Measurements from ENCODE around the gene KCNE5. TPM values are rescaled to one million over a fixed set of nuclear protein-coding genes. Genes with fewer than 3 reads are reported as not detected.

KCNE5 gene
- total RNA-seq, 1 experiment from 2014 or later: 0.82 TPM

DNA sequence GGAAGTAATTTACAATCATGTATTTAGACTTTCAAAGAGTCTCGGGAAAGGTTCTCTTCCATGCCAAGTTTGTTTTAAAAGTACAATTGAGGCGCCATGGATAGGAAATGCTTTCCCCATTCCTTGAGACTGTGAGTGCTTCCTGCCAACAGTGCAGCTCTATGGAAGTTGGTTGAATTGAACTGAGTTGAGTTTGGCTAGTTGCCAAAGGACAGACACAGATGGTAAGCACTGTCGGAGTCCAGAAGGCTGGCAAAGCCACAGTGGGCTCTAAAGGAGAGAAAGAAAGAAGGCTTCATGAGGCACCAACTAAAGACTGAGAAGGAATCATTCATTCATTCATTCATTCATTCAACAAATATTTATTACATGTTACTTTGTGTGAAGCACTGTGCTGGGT lies 4.3 kb upstream of the KCNE5 start:
- H3K4me2 ChIP-seq (ENCODE audit: low read depth, low read length, poor library complexity, severe bottlenecking): no peak overlapping the region
- no peak overlapping the region for H3K9ac ChIP-seq (ENCODE audit: low read length)
- H3K36me3 ChIP-seq (ENCODE audit: insufficient read depth, low read length): no peaks in the 10 kb centered on the region
- DNase-seq: no peak
- no peaks in the 10 kb centered on the region for H3K4me1 ChIP-seq (ENCODE audit: low read length)
- no peak overlapping the region for H2AFZ ChIP-seq (ENCODE audit: low read length)
- H4K20me1 ChIP-seq (ENCODE audit: insufficient read depth, low read depth, low read length): no peaks in the 10 kb centered on the region
- H3K27ac ChIP-seq (ENCODE audit: low read length): no peak overlapping the region
- no peaks in the 10 kb centered on the region for H3K9me2 ChIP-seq (replicated peaks; ENCODE audit: insufficient read depth, low read length)
- H3K27me3 ChIP-seq (ENCODE audit: low read length): no peaks in the 10 kb centered on the region
- H3K9me3 ChIP-seq (ENCODE audit: low read length): no peaks in the 10 kb centered on the region
- H3K4me3 ChIP-seq (ENCODE audit: low read length): no peak overlapping the region
- no peaks in the 10 kb centered on the region for H3K79me2 ChIP-seq (ENCODE audit: low read length)

DNA sequence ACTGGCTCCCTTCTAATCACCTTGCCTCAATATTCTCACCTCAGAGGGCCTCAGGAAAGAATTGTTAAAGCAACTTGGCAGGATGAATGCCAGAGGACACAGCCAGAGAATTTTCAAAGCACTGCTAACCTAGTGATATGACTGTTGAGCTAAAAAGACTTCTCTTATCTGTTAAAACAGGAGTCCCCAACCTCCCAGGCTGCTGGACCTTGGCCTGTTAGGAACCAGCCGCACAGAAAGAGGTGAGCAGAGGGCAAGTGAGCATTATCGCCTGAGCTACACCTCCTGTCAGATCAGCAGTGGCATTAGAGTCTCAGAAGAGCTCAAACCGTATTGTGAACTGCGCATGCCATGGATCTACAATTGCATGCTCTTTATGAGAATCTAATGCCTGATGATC lies 1.7 kb upstream of the KCNE5 start:
- H3K9ac ChIP-seq (ENCODE audit: low read length): no peak overlapping the region
- H3K27me3 ChIP-seq (ENCODE audit: low read length): no peaks in the 10 kb centered on the region
- no peaks in the 10 kb centered on the region for H4K20me1 ChIP-seq (ENCODE audit: insufficient read depth, low read depth, low read length)
- H3K79me2 ChIP-seq (ENCODE audit: low read length): no peaks in the 10 kb centered on the region
- no peak overlapping the region for H3K4me3 ChIP-seq (ENCODE audit: low read length)
- H3K9me3 ChIP-seq (ENCODE audit: low read length): no peaks in the 10 kb centered on the region
- no peak overlapping the region for H2AFZ ChIP-seq (ENCODE audit: low read length)
- no peaks in the 10 kb centered on the region for H3K4me1 ChIP-seq (ENCODE audit: low read length)
- DNase-seq: no peak
- H3K4me2 ChIP-seq (ENCODE audit: low read depth, low read length, poor library complexity, severe bottlenecking): no peak overlapping the region
- no peaks in the 10 kb centered on the region for H3K36me3 ChIP-seq (ENCODE audit: insufficient read depth, low read length)
- no peaks in the 10 kb centered on the region for H3K9me2 ChIP-seq (replicated peaks; ENCODE audit: insufficient read depth, low read length)
- H3K27ac ChIP-seq (ENCODE audit: low read length): no peak overlapping the region

DNA sequence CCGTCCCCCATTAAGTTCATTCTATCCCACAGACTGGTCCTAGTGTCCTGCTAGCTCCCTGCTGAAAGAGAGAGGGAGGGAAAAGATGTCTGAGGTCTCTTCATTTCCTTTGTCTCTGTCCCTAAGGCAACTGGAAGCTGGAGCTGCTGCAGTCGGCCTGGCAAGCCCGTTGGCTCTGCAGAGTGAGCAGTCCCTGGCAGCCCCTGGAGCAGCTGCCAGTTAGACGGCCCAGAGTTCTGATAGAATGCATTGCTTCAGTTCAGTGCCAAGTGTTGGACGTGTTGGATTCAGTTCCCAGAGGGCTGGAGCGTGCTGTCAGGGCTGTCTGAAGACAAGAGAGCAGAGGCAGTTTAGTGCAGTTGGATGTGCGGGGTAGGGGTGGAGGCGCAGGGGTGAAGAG lies 975 bp downstream of the KCNE5 start:
- H2AFZ ChIP-seq (ENCODE audit: low read length): no peak overlapping the region
- H3K4me1 ChIP-seq (ENCODE audit: low read length): no peaks in the 10 kb centered on the region
- no peaks in the 10 kb centered on the region for H3K9me3 ChIP-seq (ENCODE audit: low read length)
- H3K9me2 ChIP-seq (replicated peaks; ENCODE audit: insufficient read depth, low read length): no peaks in the 10 kb centered on the region
- no peaks in the 10 kb centered on the region for H3K36me3 ChIP-seq (ENCODE audit: insufficient read depth, low read length)
- H3K4me2 ChIP-seq (ENCODE audit: low read depth, low read length, poor library complexity, severe bottlenecking): no peak overlapping the region
- no peaks in the 10 kb centered on the region for H3K27me3 ChIP-seq (ENCODE audit: low read length)
- H3K79me2 ChIP-seq (ENCODE audit: low read length): no peaks in the 10 kb centered on the region
- no peak overlapping the region for H3K27ac ChIP-seq (ENCODE audit: low read length)
- no peak for DNase-seq
- H3K9ac ChIP-seq (ENCODE audit: low read length): no peak overlapping the region
- H4K20me1 ChIP-seq (ENCODE audit: insufficient read depth, low read depth, low read length): no peaks in the 10 kb centered on the region
- H3K4me3 ChIP-seq (ENCODE audit: low read length): no peak overlapping the region

DNA sequence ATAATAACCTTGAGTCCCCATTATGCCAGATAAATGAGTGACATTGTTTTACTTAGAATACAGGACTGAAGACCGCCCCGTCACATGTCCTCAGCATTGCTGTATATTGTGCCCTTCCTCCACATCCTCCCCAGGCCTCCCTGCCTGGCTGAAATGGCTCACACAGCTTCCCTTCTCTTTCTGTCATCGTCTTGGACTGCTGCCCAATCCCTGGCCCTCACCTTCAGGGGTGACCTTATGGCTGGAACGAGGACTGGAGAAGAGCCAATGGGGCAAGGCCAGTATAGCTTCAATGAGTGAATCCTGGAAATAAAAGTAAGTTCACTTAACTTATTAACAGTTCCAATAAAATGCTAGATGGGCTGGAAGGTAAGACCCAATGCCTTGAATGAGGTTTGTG lies 2.7 kb downstream of the KCNE5 start:
- Histone ChIP-seq H3K9me3 (ENCODE audit: low read length) (no peaks in the 10 kb centered on the region), H3K36me3 (ENCODE audit: insufficient read depth, low read length) (no peaks in the 10 kb centered on the region), H4K20me1 (ENCODE audit: insufficient read depth, low read depth, low read length) (no peaks in the 10 kb centered on the region), H3K4me3 (ENCODE audit: low read length) (no peak overlapping the region), H3K9me2 (replicated peaks; ENCODE audit: insufficient read depth, low read length) (no peaks in the 10 kb centered on the region), H3K9ac (ENCODE audit: low read length) (no peak overlapping the region), H3K4me1 (ENCODE audit: low read length) (no peaks in the 10 kb centered on the region), H3K79me2 (ENCODE audit: low read length) (no peaks in the 10 kb centered on the region), H3K4me2 (ENCODE audit: low read depth, low read length, poor library complexity, severe bottlenecking) (no peak overlapping the region), H3K27me3 (ENCODE audit: low read length) (no peaks in the 10 kb centered on the region), H3K27ac (ENCODE audit: low read length) (no peak overlapping the region), H2AFZ (ENCODE audit: low read length) (no peak overlapping the region)
- no peak for DNase-seq

DNA sequence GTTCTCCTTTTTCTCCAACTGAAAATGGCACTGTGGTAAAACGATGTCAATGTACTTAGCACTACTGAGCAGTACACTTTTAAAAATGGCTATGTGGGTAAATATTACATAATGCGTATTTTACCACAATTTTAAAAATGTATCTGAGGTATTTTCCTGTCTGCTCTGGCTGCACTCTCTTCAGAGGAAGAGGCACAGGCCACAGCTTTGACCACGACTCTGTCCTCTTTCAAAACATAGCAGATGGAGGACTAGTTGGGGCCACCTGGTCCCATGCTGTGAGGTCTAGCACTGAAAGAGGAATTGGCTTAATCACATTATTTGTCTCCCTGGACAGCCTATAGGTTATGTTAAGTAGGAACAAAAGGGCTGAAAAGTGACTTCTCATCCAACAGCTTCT lies 5.2 kb downstream of the KCNE5 start:
- no peaks in the 10 kb centered on the region for H3K9me3 ChIP-seq (ENCODE audit: low read length)
- no peak for DNase-seq
- no peak overlapping the region for H3K27ac ChIP-seq (ENCODE audit: low read length)
- H3K36me3 ChIP-seq (ENCODE audit: insufficient read depth, low read length): no peaks in the 10 kb centered on the region
- H3K4me1 ChIP-seq (ENCODE audit: low read length): no peaks in the 10 kb centered on the region
- no peak overlapping the region for H3K4me3 ChIP-seq (ENCODE audit: low read length)
- H3K79me2 ChIP-seq (ENCODE audit: low read length): no peaks in the 10 kb centered on the region
- H3K9ac ChIP-seq (ENCODE audit: low read length): no peak overlapping the region
- no peaks in the 10 kb centered on the region for H3K27me3 ChIP-seq (ENCODE audit: low read length)
- no peaks in the 10 kb centered on the region for H4K20me1 ChIP-seq (ENCODE audit: insufficient read depth, low read depth, low read length)
- no peak overlapping the region for H3K4me2 ChIP-seq (ENCODE audit: low read depth, low read length, poor library complexity, severe bottlenecking)
- H3K9me2 ChIP-seq (replicated peaks; ENCODE audit: insufficient read depth, low read length): no peaks in the 10 kb centered on the region
- H2AFZ ChIP-seq (ENCODE audit: low read length): no peak overlapping the region

DNA sequence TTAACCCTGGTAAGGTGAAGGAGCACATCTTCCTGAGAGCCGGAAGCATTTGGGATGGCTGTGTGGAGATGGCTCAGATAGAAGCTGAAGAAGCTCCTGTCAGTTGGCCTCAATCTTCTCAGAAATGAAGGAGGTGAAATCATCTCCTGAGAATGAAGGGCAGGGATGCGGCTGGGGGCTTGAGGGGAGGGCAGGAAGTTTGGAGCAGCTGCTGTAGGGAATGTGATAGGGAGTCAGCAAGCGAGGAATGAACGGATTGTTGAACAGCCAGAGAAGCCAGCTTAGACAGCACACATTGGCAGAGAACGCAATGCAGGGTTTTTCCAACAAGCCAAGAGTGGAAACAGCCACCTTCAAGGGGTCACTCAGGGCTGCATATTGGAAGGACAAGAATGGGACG lies 10.0 kb downstream of the KCNE5 start:
- no peaks in the 10 kb centered on the region for H3K79me2 ChIP-seq (ENCODE audit: low read length)
- H3K9ac ChIP-seq (ENCODE audit: low read length): no peak overlapping the region
- DNase-seq: no peak
- no peaks in the 10 kb centered on the region for H3K4me1 ChIP-seq (ENCODE audit: low read length)
- H4K20me1 ChIP-seq (ENCODE audit: insufficient read depth, low read depth, low read length): no peaks in the 10 kb centered on the region
- H3K4me3 ChIP-seq (ENCODE audit: low read length): no peak overlapping the region
- no peaks in the 10 kb centered on the region for H3K9me3 ChIP-seq (ENCODE audit: low read length)
- no peaks in the 10 kb centered on the region for H3K27me3 ChIP-seq (ENCODE audit: low read length)
- no peaks in the 10 kb centered on the region for H3K36me3 ChIP-seq (ENCODE audit: insufficient read depth, low read length)
- no peak overlapping the region for H2AFZ ChIP-seq (ENCODE audit: low read length)
- H3K9me2 ChIP-seq (replicated peaks; ENCODE audit: insufficient read depth, low read length): no peaks in the 10 kb centered on the region
- no peak overlapping the region for H3K4me2 ChIP-seq (ENCODE audit: low read depth, low read length, poor library complexity, severe bottlenecking)
- H3K27ac ChIP-seq (ENCODE audit: low read length): no peak overlapping the region

DNA sequence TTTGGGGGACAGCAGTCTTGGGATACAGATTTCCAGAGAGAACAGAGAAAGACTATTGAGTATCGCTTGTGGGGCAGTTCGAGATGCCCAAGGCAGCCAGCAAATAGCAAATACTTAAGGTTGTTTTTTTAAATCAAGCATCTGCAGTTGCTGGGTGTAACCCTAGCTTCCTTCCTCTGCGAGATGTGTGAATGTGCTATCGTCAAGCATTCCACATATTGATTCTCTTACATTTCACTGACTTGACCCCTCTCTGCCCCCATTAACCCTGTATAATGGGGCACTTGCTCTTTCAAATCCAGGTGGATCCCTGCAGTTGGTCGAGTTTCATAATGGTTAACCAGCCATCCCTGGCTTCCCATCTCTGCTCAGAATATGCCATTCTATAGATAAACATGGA lies 23.5 kb downstream of the KCNE5 start:
- Histone ChIP-seq H3K4me2 (ENCODE audit: low read depth, low read length, poor library complexity, severe bottlenecking) (no peak overlapping the region), H3K79me2 (ENCODE audit: low read length) (no peaks in the 10 kb centered on the region), H3K36me3 (ENCODE audit: insufficient read depth, low read length) (no peaks in the 10 kb centered on the region), H3K9me3 (ENCODE audit: low read length) (no peaks in the 10 kb centered on the region), H4K20me1 (ENCODE audit: insufficient read depth, low read depth, low read length) (no peaks in the 10 kb centered on the region), H2AFZ (ENCODE audit: low read length) (no peak overlapping the region), H3K4me1 (ENCODE audit: low read length) (no peaks in the 10 kb centered on the region), H3K27me3 (ENCODE audit: low read length) (no peaks in the 10 kb centered on the region), H3K4me3 (ENCODE audit: low read length) (no peak overlapping the region), H3K9ac (ENCODE audit: low read length) (no peak overlapping the region), H3K27ac (ENCODE audit: low read length) (no peak overlapping the region), H3K9me2 (replicated peaks; ENCODE audit: insufficient read depth, low read length) (no peaks in the 10 kb centered on the region)
- DNase-seq: no peak

DNA sequence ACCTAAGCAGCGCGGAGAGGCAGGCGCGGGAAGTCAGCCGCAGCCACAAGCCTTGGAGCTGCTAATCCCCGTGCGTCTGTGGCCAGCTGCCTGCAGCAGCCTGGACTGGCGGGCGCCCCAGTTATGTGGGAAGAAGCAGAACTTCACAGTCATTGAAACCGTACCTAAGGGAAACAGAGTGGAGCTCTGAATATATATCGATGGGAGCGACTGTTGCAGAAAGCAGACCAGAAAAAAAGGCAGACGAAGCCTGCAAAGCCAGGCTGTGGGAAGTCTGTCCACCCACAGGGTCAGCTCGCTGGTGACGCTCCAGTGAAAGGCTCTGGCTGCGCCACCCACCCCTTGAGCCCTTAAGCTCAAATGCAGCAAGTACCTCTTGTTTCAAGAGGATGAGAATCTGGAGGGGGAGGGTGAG lies 24.7 kb downstream of the KCNE5 start:
- no peaks in the 10 kb centered on the region for H3K9me3 ChIP-seq (ENCODE audit: low read length)
- H3K4me2 ChIP-seq (ENCODE audit: low read depth, low read length, poor library complexity, severe bottlenecking): no peak overlapping the region
- no peaks in the 10 kb centered on the region for H4K20me1 ChIP-seq (ENCODE audit: insufficient read depth, low read depth, low read length)
- H3K36me3 ChIP-seq (ENCODE audit: insufficient read depth, low read length): no peaks in the 10 kb centered on the region
- H3K9ac ChIP-seq (ENCODE audit: low read length): no peak overlapping the region
- no peaks in the 10 kb centered on the region for H3K4me1 ChIP-seq (ENCODE audit: low read length)
- H3K4me3 ChIP-seq (ENCODE audit: low read length): no peak overlapping the region
- H2AFZ ChIP-seq (ENCODE audit: low read length): no peak overlapping the region
- DNase-seq: no peak
- no peaks in the 10 kb centered on the region for H3K79me2 ChIP-seq (ENCODE audit: low read length)
- no peaks in the 10 kb centered on the region for H3K9me2 ChIP-seq (replicated peaks; ENCODE audit: insufficient read depth, low read length)
- H3K27ac ChIP-seq (ENCODE audit: low read length): no peak overlapping the region
- no peaks in the 10 kb centered on the region for H3K27me3 ChIP-seq (ENCODE audit: low read length)

DNA sequence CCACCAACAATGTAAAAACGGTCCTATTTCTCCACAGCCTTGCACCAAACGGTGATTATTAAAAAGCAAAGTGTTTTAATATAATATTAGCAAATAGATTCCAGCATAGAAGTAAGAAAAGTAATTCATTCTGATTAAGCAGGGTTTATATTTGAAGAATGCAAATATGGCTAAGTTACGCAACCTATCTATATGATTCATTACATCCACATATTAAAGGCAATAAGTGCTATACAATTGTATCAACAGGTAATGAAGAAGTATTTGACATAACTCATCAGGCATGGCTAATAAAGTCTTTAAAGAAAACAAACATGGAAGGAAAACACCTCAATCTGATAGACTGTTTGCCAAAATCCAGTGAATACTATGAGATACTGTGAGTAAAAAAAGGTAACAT lies 29.0 kb downstream of the KCNE5 start:
- H3K36me3 ChIP-seq (ENCODE audit: insufficient read depth, low read length): no peaks in the 10 kb centered on the region
- no peak for DNase-seq
- H3K9me3 ChIP-seq (ENCODE audit: low read length): no peaks in the 10 kb centered on the region
- H3K79me2 ChIP-seq (ENCODE audit: low read length): no peaks in the 10 kb centered on the region
- H3K9me2 ChIP-seq (replicated peaks; ENCODE audit: insufficient read depth, low read length): no peaks in the 10 kb centered on the region
- H2AFZ ChIP-seq (ENCODE audit: low read length): no peak overlapping the region
- no peak overlapping the region for H3K27ac ChIP-seq (ENCODE audit: low read length)
- no peak overlapping the region for H3K9ac ChIP-seq (ENCODE audit: low read length)
- H3K27me3 ChIP-seq (ENCODE audit: low read length): no peaks in the 10 kb centered on the region
- no peaks in the 10 kb centered on the region for H3K4me1 ChIP-seq (ENCODE audit: low read length)
- H3K4me3 ChIP-seq (ENCODE audit: low read length): no peak overlapping the region
- no peaks in the 10 kb centered on the region for H4K20me1 ChIP-seq (ENCODE audit: insufficient read depth, low read depth, low read length)
- no peak overlapping the region for H3K4me2 ChIP-seq (ENCODE audit: low read depth, low read length, poor library complexity, severe bottlenecking)

All from Karpas-422 (cell line).